GM04503 (cell line): ENCODE data around the gene CCDC138.
A peak's percentile ranks its signal among the peaks of the same experiment; 100 is the strongest.

Experiments used
- DNase-seq: peaks from one replicate; pipeline ENCODE4 v3.0.0-alpha.2; 2012; ENCODE audit warnings: low read depth

CCDC138 gene

DNA sequence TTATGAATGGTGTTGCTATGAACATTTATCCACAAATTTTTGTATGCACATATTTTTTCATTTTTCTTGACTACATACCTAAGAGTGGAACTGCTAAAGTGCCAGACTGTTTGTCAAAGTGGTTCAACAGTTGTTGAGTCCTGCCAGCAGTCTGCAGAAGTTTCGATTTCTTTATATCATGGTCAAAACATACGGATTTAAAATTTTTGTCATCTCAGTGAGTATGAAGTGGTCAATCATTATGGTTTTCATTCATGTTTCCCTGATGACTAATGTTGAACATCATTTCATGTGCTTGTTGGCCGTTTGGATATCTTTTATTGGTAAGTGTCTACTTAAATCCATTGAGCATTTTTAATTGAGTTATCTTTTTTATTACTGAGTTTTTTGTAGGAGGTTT, 39.2 kb downstream of the CCDC138 start:
- no peak for DNase-seq

DNA sequence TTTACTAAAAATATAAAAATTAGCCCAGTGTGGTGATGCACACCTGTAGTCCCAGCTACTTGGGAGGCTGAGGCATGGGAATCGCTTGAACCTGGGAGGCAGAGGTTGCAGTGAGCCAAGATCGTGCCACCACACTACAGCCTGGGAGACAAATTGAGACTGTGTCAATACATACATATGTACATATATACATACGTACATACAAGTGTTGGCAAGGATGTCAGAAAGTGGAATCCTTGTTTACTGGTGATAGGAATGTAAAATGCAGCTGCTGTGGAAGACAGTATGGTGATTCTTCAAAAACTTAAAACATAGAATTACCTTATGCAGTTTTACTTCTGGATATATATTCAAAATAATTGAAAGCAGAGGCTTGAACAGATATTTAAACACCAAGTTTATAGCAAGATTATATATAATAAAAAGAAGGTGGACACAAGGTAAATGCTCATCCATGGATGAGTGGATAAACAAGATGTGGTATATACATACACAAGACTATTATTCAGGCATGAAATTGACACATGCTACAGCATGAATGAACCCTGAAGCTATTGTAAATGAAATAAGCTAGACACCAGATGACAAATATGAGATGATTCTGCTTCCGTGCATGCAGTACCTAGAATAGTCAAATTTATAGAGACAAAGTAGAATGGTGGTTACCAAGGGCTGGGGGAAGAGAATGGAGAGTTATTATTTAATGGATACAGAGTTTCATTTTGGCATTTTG, 43.2 kb downstream of the CCDC138 start:
- no peak for DNase-seq

DNA sequence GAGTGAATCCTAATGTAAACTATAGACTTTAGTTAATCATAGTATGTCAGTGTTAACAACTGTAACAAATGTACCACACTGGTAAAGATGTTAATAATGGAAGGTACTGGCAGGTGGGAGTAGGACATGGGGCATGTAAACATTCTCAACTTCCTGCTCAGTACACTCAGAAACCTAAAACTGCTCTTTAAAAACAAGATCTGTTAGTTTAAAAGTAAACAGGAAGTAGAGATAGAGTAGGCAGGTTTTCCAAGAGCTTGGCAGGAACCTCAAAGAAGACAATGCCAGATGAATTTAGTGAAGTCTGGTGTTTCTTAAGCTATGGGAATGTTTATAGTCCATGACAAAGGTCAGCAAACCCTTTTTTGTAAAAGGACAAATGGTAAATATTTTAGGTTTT, 46.6 kb downstream of the CCDC138 start:
- DNase-seq = no peak

DNA sequence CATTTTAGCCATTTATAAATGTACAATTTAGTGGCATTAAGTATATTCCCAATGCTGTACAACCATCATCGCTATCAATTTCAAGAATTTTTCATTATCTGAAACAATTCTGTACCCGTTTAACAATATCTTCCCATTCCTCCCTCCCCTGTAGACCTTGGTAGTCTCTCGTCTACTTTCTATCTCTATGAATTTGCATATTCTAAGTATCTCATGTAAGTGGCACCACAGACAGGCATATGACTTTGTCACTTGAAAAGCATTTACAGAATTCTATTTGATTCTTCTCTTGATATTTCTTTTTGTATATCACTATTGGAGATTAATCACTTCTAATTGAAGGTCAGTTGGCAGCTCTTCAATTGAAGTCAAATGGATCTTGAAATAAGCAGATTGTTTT, 48.0 kb downstream of the CCDC138 start:
- DNase-seq = no peak

DNA sequence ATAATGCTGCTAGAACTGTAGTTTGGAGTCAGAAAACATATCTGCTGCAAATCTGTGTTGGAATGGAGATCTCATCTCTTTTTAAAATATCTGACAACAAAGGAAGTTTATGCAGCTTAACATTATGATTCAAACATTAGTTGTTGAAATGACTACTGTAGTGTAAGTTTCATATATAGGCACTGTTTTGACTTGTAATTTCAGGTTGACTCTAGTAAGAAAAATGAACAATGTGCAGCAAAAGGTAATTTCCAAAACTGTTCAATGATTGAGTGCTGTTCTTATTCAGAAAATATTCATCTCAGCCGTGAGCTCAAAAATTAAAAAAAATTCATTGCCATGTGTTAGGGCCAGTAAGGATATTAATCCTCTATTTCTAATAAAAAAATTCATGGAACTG, 48.5 kb downstream of the CCDC138 start:
- no peak for DNase-seq

DNA sequence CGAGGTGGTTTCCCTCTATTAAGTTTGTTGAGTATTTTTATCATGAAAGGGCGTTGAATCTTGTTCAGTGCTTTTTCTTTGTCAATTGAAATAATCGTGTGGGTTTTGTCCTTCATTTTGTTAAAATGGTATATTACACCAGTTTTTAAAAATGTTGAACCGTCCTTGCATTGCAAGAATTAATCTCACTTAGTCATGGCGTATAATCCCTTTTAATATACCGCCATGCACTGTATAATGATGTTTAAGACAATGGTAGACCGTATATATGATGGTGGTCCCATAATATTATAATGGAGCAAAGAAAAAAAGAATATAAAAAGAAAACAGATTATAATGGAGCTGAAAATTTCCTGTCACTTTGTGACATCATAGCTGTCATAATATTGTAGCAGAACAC, 50.6 kb downstream of the CCDC138 start:
- no peak for DNase-seq

DNA sequence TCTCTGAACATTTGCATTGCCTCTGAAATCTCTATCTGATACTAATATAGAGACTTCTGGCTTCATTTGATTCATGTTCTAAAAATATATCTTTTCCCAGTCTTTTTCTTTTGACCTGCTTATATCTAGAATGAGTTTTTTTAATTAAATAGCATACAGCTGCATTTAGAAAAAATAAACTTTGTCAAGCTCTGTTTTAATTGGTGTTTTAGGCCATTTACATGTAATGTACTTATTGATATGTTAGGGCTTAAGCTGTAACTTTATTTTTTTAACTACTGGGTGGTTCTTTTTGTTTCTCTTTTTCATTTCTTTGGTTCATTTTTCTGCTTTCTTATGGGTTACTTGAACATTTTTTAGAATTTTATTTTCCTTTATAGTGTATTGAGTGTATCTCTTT, 54.9 kb downstream of the CCDC138 start:
- DNase-seq = no peak

DNA sequence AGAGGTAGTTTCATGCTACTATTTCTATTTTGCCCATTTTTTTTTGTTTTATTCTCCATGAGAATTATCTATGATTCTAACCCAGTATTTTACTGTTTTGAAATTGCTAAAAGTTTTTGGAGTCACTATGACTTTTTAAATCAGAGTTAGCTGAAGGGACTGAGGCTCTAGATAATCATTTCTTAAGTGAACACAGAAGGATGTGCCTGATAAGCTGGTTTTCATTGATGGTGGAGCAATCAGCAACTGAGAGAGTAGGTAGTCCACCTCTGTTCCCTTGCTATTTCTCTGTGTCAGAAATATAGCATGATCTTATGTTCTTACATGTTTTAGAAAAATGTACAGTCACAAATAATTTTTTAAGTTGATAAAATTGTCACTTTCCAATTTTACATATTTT, 59.4 kb downstream of the CCDC138 start:
- no peak for DNase-seq

DNA sequence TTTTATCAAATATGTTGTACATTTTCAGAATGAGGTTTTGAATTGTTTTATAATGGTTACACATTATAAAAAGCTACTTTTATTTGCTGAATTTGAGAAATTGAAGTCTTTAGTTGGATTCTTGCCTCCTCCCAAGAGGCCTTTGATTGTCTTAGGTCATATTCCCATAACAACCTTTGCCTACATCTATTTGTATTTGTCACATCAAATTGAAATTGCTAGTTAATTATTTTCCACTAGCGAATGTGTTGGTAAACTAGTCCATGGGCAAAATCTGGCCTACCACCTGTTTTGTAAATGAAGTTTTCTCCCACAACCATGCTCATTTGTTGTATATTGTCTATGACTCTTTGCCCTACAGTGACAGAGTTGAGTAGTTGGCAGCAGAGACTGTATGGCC, 60.4 kb downstream of the CCDC138 start:
- DNase-seq = no peak

DNA sequence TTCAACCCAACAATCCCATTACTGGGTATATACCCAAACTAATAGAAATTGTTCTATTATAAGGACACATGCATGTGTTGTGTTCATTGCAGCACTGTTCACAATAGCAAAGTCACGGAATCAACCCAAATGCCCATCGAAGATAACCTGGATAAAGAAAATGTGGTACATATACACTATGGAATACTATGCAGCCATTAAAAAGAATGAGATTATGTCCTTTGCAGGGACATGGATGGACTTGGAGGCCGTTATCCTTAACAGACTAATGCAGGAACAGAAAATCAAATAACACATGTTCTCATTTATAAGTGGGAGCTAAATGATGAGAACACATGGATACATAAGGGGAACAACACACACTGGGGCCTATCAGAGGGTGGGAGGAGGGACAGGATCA, 65.8 kb downstream of the CCDC138 start:
- no peak for DNase-seq

DNA sequence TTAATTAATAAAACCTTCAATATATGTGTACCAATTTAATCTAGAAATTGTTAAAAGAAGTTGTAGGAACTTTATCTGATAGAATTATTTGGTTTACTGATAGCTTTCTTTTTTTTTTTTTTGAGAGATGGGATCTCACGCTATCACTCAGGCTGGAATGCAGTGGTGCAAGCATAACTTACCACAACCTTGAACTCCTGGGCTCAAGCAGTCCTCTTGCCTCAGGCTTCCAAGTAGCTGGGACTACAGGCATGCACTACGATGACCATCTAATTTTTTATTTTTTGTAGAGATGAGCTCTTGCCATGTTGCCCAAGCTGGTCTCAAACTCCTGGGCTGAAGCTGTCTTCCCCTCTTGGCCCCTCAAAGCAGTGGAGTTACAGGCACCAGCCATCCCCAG, 66.8 kb downstream of the CCDC138 start:
- DNase-seq = peak; percentile 2

DNA sequence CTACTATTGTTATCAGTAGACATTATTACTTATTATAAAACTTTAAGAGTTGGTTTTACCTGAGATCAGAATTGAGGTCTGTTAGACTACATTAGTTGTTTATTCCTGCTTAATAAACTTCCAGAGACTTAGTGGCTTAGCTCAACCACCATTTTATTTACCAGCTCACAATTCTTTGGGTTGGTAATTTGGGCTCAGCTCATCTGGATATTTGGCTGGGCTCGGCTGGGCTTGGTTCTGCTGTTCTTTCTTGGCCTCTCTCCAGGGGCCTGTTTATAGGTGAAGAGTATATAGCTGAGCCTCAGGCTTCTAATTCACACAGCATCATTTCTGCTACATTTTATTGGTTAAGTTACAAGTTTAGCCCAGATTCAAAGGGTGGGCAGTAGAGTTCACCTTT, 67.9 kb downstream of the CCDC138 start:
- DNase-seq = no peak

DNA sequence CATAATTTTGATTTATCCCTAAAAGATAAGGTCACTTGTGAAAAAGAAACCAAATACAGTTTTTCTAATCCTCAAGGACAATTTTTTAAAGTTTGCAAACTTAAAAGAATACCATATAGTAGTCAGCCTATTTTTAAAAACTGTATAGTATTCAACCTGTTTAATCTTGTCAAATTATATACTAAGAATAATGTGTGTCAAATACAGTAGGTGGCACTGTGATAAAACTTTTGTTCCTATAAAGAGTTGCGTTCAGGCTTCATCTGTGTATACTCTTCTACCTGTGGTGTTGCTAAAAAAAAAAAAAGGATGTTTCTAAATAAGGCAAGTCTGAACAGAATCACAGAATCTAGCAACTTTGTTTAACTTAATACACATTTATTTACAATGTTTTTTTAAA, 68.6 kb downstream of the CCDC138 start:
- DNase-seq = no peak

DNA sequence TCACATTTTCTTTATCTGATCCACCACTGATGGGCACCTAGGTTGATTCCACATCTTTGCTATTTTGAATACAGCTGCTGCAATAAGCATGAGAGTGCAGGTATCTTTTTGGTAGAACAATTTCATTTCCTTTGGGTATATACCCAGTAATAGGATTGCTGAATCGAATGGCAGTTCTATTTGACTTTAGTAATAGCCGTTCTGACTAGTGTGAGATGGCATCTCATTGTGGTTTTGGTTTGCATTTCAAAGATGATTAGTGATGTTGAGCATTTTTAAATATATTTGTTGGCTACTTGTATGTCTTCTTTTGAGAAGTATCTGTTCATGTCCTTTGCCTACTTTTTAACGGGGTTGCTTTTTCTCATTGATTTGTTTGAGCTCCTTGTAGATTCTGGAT, 72.3 kb downstream of the CCDC138 start:
- peak; percentile 4 for DNase-seq

DNA sequence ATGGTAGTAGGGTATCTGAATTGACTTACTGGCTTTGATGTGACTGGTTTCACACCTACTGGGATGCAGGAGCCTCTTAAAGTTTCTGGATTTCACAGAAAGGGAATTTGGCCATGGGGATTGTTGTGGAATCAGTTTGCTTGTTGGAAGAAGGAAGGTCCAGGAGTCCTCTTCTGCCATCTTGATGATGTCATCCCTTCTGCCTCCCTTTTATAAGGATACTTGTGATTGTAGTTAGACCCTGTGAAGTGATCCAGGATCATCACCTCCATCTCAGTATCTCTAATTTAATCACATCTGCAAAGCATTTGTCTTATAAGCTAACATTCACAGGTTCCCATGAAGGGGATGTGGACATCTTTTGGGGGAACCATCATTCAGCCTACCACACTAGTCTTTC, 79.5 kb downstream of the CCDC138 start:
- no peak for DNase-seq

DNA sequence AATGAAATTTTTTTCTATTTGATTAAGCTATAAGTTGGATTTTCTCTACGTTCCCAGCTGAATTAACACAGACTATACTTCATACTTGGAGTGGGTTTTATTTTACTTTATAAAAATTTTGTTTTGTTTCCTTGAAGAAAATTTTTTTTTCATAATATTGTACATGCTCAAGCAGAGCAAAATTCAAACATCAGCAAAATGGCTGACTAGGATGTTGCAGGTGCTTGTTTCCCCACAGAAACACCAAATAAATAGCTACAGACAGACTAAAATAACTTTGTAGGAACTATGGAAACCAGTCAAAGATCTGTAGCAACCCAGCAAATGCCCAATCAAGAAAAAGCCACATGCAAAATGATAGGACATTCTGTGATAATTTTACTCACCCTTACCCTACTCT, 82.3 kb downstream of the CCDC138 start:
- DNase-seq = no peak

DNA sequence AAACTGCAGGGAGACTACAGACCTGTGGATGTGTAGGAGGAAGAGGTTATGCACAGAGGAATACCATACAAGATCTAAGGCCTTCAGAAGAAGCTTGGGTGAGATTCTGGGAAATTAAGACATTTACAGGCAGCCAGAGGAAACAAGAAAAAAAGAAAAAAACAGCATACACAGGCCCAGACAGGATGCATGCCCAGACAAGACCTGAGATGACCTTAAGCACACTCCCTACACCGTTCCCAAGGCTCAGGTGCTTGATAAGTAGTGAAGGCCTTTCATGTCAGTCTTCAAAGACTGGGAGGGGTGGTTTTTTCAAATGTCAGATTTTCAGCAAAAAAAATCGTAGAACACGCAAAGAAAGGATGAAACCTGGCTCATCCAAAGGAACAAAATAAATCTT, 83.0 kb downstream of the CCDC138 start:
- DNase-seq = no peak

DNA sequence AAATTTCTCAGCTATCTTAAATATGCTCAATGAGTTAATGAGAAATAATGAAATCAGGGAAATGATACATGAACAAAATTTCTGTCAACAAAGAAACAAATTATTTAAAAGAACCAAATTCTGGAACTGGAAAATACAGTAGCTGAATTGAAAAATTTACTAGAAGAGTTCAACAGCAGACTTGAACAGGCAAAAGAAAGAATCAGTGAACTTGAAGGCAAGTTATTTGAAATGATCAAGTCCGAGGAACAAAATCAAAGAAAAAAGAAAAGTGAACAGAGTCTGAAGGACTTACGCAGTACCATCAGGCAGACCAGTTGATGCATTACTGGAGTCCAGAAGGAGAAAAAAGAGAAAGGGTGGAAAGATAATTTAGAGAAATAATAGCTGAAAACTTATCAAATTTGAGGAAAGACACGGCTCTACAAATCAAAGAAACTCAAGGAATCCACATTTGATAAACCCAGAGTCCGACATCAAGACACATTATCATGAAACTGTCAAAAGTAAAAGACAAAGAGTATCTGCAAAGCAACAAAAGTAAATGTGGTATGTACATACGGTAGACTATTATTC, 83.6 kb downstream of the CCDC138 start:
- no peak for DNase-seq

DNA sequence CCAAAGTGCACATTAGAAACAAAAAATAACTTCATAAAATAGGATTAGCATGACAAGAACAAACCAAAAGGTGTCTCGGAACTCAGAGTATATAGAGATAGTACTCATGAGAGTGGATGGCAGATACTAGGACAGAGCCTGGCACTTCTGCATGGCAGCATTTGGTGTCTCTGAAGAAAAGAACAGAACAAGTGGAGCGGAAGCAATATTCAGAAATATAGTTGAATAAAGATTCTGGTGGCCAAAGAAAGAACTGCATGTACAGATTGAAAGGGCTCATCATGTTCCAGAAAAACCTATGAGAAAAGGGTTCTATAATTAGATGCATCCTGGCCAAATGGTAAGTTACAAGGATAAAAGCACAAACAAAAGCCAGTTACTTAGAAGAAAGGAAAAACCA, 90.9 kb downstream of the CCDC138 start:
- DNase-seq = no peak

DNA sequence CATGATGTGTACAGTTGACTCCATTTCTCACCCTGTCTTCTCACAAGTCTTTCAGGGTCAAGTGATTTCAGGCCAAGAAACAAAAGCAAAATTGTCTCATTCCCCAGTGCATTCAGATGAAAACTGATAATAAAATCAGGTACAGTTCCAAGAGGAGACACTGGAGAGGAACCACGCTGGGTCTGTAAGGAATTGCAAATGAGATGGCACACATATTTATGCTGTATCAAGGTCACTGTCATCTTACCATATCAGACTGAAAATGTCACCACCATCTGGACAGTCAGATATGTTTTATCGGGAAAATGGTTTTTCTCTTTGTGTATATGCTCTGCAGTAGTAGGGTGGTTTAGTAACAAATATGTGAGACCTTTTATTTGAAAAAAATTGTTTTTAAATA, 91.7 kb downstream of the CCDC138 start:
- no peak for DNase-seq

DNA sequence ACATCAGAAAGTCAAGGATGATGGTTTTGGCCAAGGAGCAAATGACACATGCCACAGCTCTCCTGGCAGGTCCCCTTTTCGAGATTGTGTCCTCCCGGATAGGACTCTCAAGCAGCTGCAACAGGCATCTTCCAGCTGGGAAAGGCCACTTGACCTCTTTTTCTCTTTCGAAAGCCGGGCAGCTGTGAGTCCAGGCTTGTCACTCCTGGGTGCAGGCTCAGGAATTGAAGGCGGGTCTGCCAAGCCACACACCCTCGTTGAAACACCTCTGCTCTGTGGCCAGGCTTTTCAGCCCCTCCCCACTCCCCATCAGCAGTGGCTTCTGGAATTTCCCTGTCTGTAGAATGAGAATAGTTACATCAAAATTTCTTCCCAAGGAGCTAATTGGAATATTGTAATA, 98.0 kb downstream of the CCDC138 start:
- DNase-seq = no peak

DNA sequence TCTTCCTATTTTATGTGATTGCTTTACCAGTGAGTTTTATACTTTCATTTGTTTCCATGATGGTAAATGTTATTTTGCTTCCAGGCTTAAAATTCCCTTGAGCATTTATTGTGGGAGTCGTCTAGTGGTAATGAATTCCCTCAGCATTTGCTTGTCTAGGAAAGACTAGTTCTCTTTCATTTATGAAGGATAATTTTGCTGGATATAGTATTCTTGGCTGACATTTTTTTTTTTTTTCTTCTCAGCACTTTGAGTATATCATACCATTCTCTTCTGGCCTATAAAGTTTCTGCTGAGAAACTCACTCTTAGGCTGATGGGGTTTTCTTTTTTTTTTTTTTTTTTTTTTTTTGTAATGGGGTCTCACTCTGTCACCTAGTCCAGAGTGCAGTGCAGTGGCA, 103.3 kb downstream of the CCDC138 start:
- no peak for DNase-seq

DNA sequence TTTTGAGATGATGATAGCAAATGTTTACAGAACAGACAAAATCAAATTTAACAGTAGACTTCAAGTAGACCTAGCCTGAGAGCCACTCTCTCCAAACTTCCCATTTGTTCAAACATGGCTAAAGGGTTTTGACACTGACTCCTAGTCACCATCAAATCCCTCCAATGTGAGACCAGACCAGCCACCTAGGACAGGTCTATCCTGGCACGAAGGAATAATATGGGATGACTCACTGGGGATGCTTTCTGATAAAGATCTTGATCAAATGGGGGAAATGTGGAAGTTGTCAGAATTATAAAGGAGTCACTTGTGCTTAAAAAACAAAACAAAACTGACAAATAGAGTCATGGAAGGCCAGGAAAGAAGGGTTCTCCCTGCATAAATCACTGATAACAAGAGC, 106.7 kb downstream of the CCDC138 start:
- DNase-seq = no peak

DNA sequence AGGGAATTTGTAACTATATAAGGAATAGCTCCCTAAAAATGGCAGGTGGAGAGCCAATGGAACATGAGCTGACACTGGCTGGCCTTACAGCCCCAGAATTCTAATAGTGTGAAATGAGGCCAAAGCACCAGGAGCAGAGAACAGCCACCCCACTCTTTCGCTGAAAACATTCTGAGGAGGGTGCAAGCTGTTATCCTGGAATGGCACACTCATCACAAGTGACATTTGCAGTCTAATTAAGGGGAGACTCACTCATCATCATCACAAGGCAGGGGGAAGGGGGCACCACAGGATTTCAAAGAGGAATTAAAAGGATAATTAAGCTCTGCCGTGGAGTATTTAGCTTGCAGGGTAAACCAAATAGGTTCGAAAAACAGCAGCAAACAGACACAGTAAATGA, 108.2 kb downstream of the CCDC138 start:
- DNase-seq = no peak
